SK-N-SH treated with all-trans-retinoic acid at 6 μM for 48 hours (cell line): ENCODE data around the gene LRP8.

ENCODE experiments used
- ATAC-seq: fragments of 200-7000 bp; cut with Tn5 transposase; 3 replicates; pipeline ENCODE4 v1.9.1; 2020; ENCODE audit warnings: mild to moderate bottlenecking, moderate library complexity
- ARNTL ChIP-seq: fragments of 450-650 bp; formaldehyde crosslinking; IDR thresholded peaks from 2 replicates; pipeline ENCODE4 v1.5.0; 2020; ENCODE audit warnings: low read depth, mild to moderate bottlenecking, moderate library complexity, borderline replicate concordance
- BACH2 ChIP-seq: fragments of 250-450 bp; sonication (Bioruptor Pico); IDR thresholded peaks from 2 replicates; pipeline ENCODE4 v1.9.0; 2021; ENCODE audit warnings: mild to moderate bottlenecking, borderline replicate concordance
- CSDC2 ChIP-seq: fragments of 250-450 bp; sonication (Bioruptor Pico); IDR thresholded peaks from 2 replicates; pipeline ENCODE4 v1.5.0; 2020; ENCODE audit warnings: mild to moderate bottlenecking, moderate library complexity
- ESRRG ChIP-seq: fragments of 250-450 bp; sonication (Bioruptor Pico); IDR thresholded peaks from 2 replicates; pipeline ENCODE4 v1.6.1; 2021; ENCODE audit warnings: mild to moderate bottlenecking
- GLIS3 ChIP-seq: fragments of 250-450 bp; sonication (Bioruptor Pico); IDR thresholded peaks from 2 replicates; pipeline ENCODE4 v1.5.0; 2020; ENCODE audit warnings: mild to moderate bottlenecking, moderate library complexity
- ISL1 ChIP-seq: fragments of 250-450 bp; sonication (Bioruptor Pico); IDR thresholded peaks from 2 replicates; pipeline ENCODE4 v2.1.2; 2022; ENCODE audit warnings: mild to moderate bottlenecking, moderate library complexity
- OSR1 ChIP-seq: fragments of 250-450 bp; sonication (Bioruptor Pico); IDR thresholded peaks from 2 replicates; pipeline ENCODE4 v1.8.0; 2022; ENCODE audit warnings: moderate library complexity, mild to moderate bottlenecking, inconsistent platforms
- RARB ChIP-seq: fragments of 250-450 bp; sonication (Bioruptor Pico); IDR thresholded peaks from 2 replicates; pipeline ENCODE4 v1.8.0; 2021; ENCODE audit warnings: mild to moderate bottlenecking, moderate library complexity
- SNAI2 ChIP-seq: fragments of 250-450 bp; sonication (Bioruptor Pico); IDR thresholded peaks from 2 replicates; pipeline ENCODE4 v1.5.0; 2020; ENCODE audit warnings: mild to moderate bottlenecking, moderate library complexity
- TCF4 ChIP-seq: fragments of 250-450 bp; sonication (Bioruptor Pico); IDR thresholded peaks from 2 replicates; pipeline ENCODE4 v1.8.0; 2021; ENCODE audit warnings: mild to moderate bottlenecking, moderate library complexity, borderline replicate concordance
- TOX ChIP-seq: fragments of 250-450 bp; sonication (Bioruptor Pico); IDR thresholded peaks from 2 replicates; pipeline ENCODE4 v1.8.0; 2021; ENCODE audit warnings: mild to moderate bottlenecking, moderate library complexity, borderline replicate concordance
- ZC3H10 ChIP-seq: fragments of 250-450 bp; sonication (Bioruptor Pico); IDR thresholded peaks from 2 replicates; pipeline ENCODE4 v1.5.1; 2021; ENCODE audit warnings: mild to moderate bottlenecking, moderate library complexity
- ZFP3 ChIP-seq: fragments of 250-450 bp; sonication (Bioruptor Pico); IDR thresholded peaks from 2 replicates; pipeline ENCODE4 v1.5.0; 2020; ENCODE audit warnings: mild to moderate bottlenecking, moderate library complexity
- ZFP30 ChIP-seq: fragments of 450-650 bp; formaldehyde crosslinking; IDR thresholded peaks from 2 replicates; pipeline ENCODE4 v1.5.0; 2022; ENCODE audit warnings: mild to moderate bottlenecking, moderate library complexity
- ZNF565 ChIP-seq: fragments of 450-650 bp; formaldehyde crosslinking; conservative IDR thresholded peaks from 2 replicates; pipeline ENCODE4 v1.5.0; 2020; ENCODE audit warnings: low read depth, mild to moderate bottlenecking, moderate library complexity
- ZNF70 ChIP-seq: fragments of 450-650 bp; formaldehyde crosslinking; IDR thresholded peaks from 2 replicates; pipeline ENCODE4 v1.5.0; 2020; ENCODE audit warnings: mild to moderate bottlenecking, moderate library complexity
- ZNF8 ChIP-seq: fragments of 450-650 bp; formaldehyde crosslinking; IDR thresholded peaks from 2 replicates; pipeline ENCODE4 v1.5.0; 2020; ENCODE audit warnings: mild to moderate bottlenecking, moderate library complexity
- TF ChIP-seq, protein P1 (sequence below): fragments of 250-450 bp; sonication (Bioruptor Pico); IDR thresholded peaks from 2 replicates; pipeline ENCODE4 v1.8.0; 2021; ENCODE audit warnings: low read depth, mild to moderate bottlenecking, moderate library complexity, borderline replicate concordance
- TF ChIP-seq, protein P2 (sequence below): fragments of 250-450 bp; sonication (Bioruptor Pico); IDR thresholded peaks from 2 replicates; pipeline ENCODE4 v1.5.1; 2021; ENCODE audit warnings: mild to moderate bottlenecking, moderate library complexity
- TF ChIP-seq, protein P3 (sequence below): fragments of 250-450 bp; sonication (Bioruptor Pico); IDR thresholded peaks from 2 replicates; pipeline ENCODE4 v1.5.0; 2020; ENCODE audit warnings: mild to moderate bottlenecking, moderate library complexity
- TF ChIP-seq, protein P4 (sequence below): fragments of 250-450 bp; sonication (Bioruptor Pico); IDR thresholded peaks from 2 replicates; pipeline ENCODE4 v1.8.0; 2020; ENCODE audit warnings: mild to moderate bottlenecking, moderate library complexity, borderline replicate concordance
- TF ChIP-seq, protein P5 (sequence below): fragments of 250-450 bp; sonication (Bioruptor Pico); IDR thresholded peaks from 2 replicates; pipeline ENCODE4 v1.5.1; 2020; ENCODE audit warnings: low read depth, mild to moderate bottlenecking, moderate library complexity

LRP8 gene

DNA sequence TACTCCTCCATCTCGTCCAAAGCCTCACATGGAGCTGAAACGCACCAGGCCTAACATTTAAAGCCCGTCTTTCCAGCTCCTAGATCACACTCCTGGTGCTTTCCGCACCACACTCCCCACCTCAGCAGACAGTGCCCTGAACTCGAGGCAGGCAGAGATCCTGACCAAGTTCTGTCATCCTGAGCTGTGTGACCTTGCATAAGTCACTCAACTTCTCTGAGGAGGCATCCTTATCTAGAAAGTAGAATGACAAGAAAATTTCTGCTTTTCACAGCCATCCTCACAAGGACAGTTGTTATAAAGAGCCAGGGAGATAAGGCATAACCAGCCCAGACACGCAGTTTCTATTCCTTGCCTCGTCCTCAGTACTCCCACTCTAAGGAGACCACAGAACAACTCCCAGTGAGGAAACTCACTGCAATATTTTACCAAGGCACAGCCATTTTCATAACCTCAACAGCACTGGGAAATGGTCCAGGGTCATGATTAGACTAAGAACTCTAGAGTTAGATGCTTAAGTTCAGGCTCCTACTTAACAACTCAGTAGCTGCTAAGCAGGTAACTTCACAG lies 3.1 kb downstream of the LRP8 start:
- no peak for TF ChIP-seq ZFP30 (CRISPR knock-in tag)
- no peak for ATAC-seq

DNA sequence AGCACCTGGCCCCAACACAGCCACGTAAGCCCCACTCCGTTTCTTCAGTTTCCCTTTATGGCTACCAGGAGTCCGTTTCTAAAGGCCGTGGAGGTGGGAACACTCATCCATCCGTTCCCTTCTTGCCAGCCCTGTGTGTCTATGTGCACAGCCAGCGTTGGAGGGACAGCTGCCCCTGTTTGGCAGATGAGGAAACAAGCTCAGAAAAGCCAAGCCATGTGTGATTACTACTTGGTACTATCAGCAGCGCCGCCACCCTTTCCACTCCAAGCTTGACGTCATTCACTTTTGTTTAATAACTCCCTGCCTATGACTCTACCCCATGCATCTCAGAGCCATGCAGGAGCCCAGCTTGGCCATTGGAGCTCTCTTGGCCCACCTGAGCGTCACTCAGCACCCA lies 3.5 kb downstream of the LRP8 start:
- no peak for ATAC-seq
- TF ChIP-seq ISL1 (no peak), ARNTL (CRISPR knock-in tag) (no peak), SNAI2 (CRISPR knock-in tag) (no peak), ZFP3 (CRISPR knock-in tag) (no peak), GLIS3 (CRISPR knock-in tag) (no peak), ZNF8 (CRISPR knock-in tag) (no peak), TOX (CRISPR knock-in tag) (no peak), TCF4 (CRISPR knock-in tag) (no peak), ZNF565 (CRISPR knock-in tag) (no peak), CSDC2 (CRISPR knock-in tag) (no peak), RARB (CRISPR knock-in tag) (no peak), BACH2 (CRISPR knock-in tag) (no peak), ZC3H10 (CRISPR knock-in tag) (no peak)
- TF ChIP-seq, protein P1, sequence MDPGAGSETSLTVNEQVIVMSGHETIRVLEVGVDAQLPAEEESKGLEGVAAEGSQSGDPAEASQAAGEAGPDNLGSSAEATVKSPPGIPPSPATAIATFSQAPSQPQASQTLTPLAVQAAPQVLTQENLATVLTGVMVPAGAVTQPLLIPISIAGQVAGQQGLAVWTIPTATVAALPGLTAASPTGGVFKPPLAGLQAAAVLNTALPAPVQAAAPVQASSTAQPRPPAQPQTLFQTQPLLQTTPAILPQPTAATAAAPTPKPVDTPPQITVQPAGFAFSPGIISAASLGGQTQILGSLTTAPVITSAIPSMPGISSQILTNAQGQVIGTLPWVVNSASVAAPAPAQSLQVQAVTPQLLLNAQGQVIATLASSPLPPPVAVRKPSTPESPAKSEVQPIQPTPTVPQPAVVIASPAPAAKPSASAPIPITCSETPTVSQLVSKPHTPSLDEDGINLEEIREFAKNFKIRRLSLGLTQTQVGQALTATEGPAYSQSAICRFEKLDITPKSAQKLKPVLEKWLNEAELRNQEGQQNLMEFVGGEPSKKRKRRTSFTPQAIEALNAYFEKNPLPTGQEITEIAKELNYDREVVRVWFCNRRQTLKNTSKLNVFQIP, result no peak
- TF ChIP-seq, protein P2, sequence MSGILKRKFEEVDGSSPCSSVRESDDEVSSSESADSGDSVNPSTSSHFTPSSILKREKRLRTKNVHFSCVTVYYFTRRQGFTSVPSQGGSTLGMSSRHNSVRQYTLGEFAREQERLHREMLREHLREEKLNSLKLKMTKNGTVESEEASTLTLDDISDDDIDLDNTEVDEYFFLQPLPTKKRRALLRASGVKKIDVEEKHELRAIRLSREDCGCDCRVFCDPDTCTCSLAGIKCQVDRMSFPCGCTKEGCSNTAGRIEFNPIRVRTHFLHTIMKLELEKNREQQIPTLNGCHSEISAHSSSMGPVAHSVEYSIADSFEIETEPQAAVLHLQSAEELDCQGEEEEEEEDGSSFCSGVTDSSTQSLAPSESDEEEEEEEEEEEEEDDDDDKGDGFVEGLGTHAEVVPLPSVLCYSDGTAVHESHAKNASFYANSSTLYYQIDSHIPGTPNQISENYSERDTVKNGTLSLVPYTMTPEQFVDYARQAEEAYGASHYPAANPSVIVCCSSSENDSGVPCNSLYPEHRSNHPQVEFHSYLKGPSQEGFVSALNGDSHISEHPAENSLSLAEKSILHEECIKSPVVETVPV (CRISPR knock-in tag), result no peak
- TF ChIP-seq, protein P3, sequence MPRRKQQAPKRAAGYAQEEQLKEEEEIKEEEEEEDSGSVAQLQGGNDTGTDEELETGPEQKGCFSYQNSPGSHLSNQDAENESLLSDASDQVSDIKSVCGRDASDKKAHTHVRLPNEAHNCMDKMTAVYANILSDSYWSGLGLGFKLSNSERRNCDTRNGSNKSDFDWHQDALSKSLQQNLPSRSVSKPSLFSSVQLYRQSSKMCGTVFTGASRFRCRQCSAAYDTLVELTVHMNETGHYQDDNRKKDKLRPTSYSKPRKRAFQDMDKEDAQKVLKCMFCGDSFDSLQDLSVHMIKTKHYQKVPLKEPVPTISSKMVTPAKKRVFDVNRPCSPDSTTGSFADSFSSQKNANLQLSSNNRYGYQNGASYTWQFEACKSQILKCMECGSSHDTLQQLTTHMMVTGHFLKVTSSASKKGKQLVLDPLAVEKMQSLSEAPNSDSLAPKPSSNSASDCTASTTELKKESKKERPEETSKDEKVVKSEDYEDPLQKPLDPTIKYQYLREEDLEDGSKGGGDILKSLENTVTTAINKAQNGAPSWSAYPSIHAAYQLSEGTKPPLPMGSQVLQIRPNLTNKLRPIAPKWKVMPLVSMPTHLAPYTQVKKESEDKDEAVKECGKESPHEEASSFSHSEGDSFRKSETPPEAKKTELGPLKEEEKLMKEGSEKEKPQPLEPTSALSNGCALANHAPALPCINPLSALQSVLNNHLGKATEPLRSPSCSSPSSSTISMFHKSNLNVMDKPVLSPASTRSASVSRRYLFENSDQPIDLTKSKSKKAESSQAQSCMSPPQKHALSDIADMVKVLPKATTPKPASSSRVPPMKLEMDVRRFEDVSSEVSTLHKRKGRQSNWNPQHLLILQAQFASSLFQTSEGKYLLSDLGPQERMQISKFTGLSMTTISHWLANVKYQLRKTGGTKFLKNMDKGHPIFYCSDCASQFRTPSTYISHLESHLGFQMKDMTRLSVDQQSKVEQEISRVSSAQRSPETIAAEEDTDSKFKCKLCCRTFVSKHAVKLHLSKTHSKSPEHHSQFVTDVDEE (CRISPR knock-in tag), result no peak
- TF ChIP-seq, protein P4, sequence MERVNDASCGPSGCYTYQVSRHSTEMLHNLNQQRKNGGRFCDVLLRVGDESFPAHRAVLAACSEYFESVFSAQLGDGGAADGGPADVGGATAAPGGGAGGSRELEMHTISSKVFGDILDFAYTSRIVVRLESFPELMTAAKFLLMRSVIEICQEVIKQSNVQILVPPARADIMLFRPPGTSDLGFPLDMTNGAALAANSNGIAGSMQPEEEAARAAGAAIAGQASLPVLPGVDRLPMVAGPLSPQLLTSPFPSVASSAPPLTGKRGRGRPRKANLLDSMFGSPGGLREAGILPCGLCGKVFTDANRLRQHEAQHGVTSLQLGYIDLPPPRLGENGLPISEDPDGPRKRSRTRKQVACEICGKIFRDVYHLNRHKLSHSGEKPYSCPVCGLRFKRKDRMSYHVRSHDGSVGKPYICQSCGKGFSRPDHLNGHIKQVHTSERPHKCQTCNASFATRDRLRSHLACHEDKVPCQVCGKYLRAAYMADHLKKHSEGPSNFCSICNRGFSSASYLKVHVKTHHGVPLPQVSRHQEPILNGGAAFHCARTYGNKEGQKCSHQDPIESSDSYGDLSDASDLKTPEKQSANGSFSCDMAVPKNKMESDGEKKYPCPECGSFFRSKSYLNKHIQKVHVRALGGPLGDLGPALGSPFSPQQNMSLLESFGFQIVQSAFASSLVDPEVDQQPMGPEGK (CRISPR knock-in tag), result no peak

DNA sequence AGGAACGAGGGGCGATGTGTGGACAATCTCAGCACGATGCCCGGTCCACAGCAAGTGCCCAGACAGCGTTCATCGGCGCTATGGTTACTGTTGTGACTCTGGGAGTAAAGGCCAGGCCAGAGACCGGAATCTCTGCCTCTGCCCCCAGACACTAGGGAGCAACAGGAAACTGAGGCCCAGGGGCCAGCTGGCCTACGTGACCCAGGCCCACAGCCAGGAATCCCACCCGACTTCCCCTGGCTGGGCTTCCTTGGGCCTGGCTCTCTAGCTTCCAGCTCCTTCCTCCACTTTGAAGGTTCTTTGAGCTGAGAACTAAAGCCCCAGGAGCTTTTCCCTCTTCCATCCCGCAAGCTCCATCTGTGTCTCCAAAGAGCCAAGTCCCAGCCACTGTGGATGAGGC lies 4.6 kb downstream of the LRP8 start:
- ATAC-seq, result no peak
- no peak for TF ChIP-seq ZNF8 (CRISPR knock-in tag)
- TF ChIP-seq ZNF70, result no peak
- no peak for TF ChIP-seq ZFP3 (CRISPR knock-in tag)
- TF ChIP-seq, protein P4 (CRISPR knock-in tag), result no peak
- no peak for TF ChIP-seq ZFP30 (CRISPR knock-in tag)
- TF ChIP-seq OSR1 (CRISPR knock-in tag), result no peak
- TF ChIP-seq, protein P2 (CRISPR knock-in tag), result no peak
- TF ChIP-seq TOX (CRISPR knock-in tag), result no peak
- no peak for TF ChIP-seq ARNTL (CRISPR knock-in tag)
- TF ChIP-seq GLIS3 (CRISPR knock-in tag), result no peak
- no peak for TF ChIP-seq CSDC2 (CRISPR knock-in tag)
- no peak for TF ChIP-seq ESRRG (CRISPR knock-in tag)
- TF ChIP-seq ZC3H10 (CRISPR knock-in tag), result no peak
- TF ChIP-seq TCF4 (CRISPR knock-in tag), result no peak
- TF ChIP-seq RARB (CRISPR knock-in tag), result no peak
- TF ChIP-seq BACH2 (CRISPR knock-in tag), result no peak
- no peak for TF ChIP-seq ZNF565 (CRISPR knock-in tag)
- TF ChIP-seq, protein P1, result no peak
- TF ChIP-seq, protein P5, sequence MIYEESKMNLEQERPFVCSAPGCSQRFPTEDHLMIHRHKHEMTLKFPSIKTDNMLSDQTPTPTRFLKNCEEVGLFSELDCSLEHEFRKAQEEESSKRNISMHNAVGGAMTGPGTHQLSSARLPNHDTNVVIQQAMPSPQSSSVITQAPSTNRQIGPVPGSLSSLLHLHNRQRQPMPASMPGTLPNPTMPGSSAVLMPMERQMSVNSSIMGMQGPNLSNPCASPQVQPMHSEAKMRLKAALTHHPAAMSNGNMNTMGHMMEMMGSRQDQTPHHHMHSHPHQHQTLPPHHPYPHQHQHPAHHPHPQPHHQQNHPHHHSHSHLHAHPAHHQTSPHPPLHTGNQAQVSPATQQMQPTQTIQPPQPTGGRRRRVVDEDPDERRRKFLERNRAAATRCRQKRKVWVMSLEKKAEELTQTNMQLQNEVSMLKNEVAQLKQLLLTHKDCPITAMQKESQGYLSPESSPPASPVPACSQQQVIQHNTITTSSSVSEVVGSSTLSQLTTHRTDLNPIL, result no peak
